NCI-H524 (cell line): ENCODE data around the gene SELENOT.

Source experiments
- DNase-seq, 2 experiments: peaks; one replicate each; lab custom pipeline; 2025; lab: John Stamatoyannopoulos, UW

The SELENOT gene

DNA sequence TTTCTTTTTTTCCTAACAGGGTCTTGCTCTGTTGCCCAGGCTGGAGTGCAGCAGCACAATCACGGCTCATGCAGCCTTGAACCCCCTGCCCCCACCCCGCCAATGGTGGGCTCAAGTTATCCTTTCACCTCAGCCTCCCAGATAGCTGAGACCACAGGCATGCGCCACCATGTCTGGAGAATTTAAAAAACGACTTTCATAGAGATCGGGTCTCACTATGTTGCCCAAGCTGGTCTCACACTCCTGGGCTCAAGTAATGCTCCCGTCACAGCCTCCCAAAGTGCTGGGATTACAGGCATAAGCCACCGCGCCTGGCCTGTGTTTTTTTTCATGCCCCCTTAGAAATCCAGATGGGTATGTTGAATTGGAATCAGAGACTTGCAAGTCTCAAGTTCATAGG, 60.3 kb downstream of the SELENOT start:
- no peak for DNase-seq

DNA sequence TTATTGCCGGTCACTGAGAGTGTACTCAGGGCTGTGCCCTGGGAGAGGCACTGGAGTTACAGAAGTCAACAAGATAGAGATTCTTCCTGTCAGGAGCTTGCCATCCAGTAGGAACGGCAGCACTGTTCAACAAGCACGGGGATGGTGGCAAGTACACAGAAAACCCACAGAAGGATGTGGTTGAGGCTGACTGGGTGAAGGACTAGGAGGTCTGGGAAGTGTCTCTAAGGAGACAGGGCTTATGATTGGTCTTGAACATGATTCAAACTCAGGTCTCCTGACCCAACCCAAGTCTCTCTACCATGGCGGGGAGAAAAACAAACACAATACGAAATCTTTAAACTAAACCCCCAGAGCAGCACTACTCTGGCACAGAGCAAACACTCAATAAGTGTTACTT, 63.0 kb downstream of the SELENOT start:
- no peak for DNase-seq

DNA sequence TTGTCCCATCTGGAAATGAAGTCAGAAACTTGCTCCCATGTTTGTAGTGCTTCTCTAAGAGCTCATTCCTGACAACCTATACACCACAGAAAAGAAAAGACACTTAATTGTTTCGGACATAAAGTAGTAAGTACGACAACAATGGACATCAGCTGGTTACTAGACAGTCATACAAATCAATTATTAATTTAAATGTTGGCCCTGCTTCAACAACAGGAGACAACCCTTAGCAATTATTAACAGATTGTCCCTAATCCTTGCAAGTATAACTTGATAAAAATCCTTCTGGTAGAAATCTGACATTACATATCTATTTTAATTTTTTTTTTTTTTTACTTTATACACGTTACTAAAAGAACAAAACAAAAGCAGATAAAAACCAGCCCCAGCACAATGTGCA, 70.8 kb downstream of the SELENOT start:
- DNase-seq: no peak

DNA sequence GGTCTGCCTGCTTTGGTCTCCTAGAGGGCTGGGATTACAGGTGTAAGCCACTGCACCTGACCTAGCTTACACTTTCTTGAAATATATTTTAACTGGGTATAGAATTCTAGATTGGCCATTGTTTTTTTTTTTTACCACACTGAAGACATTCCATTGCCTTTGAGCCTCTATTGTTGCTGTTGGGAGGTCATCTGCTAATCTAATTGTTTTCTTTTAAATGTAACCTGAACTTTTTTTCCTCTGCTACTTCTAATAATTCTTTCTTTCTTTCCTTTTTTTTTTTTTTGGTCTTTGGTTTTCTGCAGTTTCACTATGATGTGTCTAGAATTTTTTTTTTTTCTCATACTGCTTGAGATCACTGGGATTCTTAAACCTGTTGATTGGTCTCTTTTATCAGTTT, 72.5 kb downstream of the SELENOT start:
- no peak for DNase-seq
